Uterus (tissue), 4 donors: Measurements from ENCODE around the gene CRYBG1. TPM values are rescaled to one million over a fixed set of nuclear protein-coding genes. Genes with fewer than 3 reads are reported as not detected.

Source experiments
- DNase-seq, 2 donors: peaks; one replicate each; pipeline ENCODE4 v3.0.0-alpha.2; 2019 to 2020
- H3K27ac ChIP-seq, 2 donors: fragments of 200-600 bp; sonication (generic); 1 replicate in 1 of 2; 2 replicates in 1 of 2; pipeline ENCODE4 v1.5.1; 2016 to 2018
- H3K27me3 ChIP-seq, 2 donors: fragments of 200-600 bp; sonication (generic); one replicate each; pipeline ENCODE4 v1.5.1; 2018 to 2019; ENCODE audit warnings: control low read depth in 1 of 2
- H3K36me3 ChIP-seq, 2 donors: fragments of 200-600 bp; sonication (generic); one replicate each; pipeline ENCODE4 v1.5.1; 2019; ENCODE audit warnings: control low read depth in 1 of 2
- H3K4me1 ChIP-seq, 2 donors: fragments of 200-600 bp; sonication (generic); one replicate each; pipeline ENCODE4 v1.5.1; 2018 to 2019; ENCODE audit warnings: control low read depth in 1 of 2
- H3K4me3 ChIP-seq, 2 donors: fragments of 200-600 bp; sonication (generic); 1 replicate in 1 of 2; 2 replicates in 1 of 2; pipeline ENCODE4 v1.5.1; 2018 to 2019; ENCODE audit warnings: mild to moderate bottlenecking in 1 of 2
- H3K9me3 ChIP-seq, 2 donors: fragments of 200-600 bp; sonication (generic); one replicate each; pipeline ENCODE4 v1.5.1; 2019; ENCODE audit warnings: control low read depth in 1 of 2
- POLR2A ChIP-seq, 2 donors: fragments of 450-650 bp; IDR thresholded peaks; one replicate each; pipeline ENCODE4 v1.6.1; 2016; ENCODE audit warnings: antibody characterized with exemption in 2 of 2, mild to moderate bottlenecking in 1 of 2, moderate library complexity in 1 of 2
- intact Hi-C: fragments of 100-400 bp; cut with DNase I; formaldehyde crosslinking; loops from one replicate; pipeline ENCODE4 v1.15.1; 2023; ENCODE audit warnings: low total_unique reads
- total RNA-seq, 4 donors: library from RNA; depleted of rRNA in 3 of 4; stranded (reverse); fragments of >200 nt in 3 of 4; gene quantifications; one replicate each; pipeline versions ENCODE4 v1.1.0 to v1.2.4, GENCODE V29; 2014 to 2023
- TF ChIP-seq, protein P1 (sequence below), 4 experiments: fragments of 200-600 bp in 2 of 4; fragments of 450-650 bp in 2 of 4; sonication (generic) in 2 of 4; IDR thresholded peaks; one replicate each; pipeline ENCODE4 v1.5.1; 2016 to 2019; ENCODE audit warnings: antibody characterized with exemption in 4 of 4, mild to moderate bottlenecking in 2 of 4, moderate library complexity in 1 of 4
- donor health status: DM: yes; HTN: yes; CAD: no.

The CRYBG1 gene
- total RNA-seq, 4 donors from 2014 or later, result 3.6 to 65.3 (median 8.9) TPM

- intact Hi-C loops, result no loop called here
These were observed 90.1 kb downstream of the CRYBG1 start for GRCh38 chr6:106450653-106451052.

DNA sequence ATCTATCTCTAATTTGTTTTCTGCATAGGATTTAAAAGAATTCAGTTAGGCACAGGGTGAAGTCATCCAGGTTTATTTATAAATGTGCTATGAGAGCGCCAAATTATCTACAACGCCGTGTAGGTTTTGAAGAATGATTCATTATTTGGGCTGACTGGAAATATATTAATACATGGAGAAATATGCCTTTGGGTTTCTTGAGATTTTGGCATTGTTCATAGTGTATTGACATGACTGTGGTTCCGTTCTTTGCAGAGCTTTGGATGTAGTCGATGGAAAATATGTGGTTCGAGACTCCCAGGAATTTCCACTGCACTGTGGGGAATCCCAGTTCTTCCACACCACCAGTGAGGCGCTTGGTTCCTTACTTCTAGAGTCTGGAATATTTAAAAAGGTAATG, 90.9 kb downstream of the CRYBG1 start:
- H3K9me3 ChIP-seq, result no peaks in the 10 kb centered on the region
- no peak overlapping the region for H3K4me3 ChIP-seq
- TF ChIP-seq, protein P1, sequence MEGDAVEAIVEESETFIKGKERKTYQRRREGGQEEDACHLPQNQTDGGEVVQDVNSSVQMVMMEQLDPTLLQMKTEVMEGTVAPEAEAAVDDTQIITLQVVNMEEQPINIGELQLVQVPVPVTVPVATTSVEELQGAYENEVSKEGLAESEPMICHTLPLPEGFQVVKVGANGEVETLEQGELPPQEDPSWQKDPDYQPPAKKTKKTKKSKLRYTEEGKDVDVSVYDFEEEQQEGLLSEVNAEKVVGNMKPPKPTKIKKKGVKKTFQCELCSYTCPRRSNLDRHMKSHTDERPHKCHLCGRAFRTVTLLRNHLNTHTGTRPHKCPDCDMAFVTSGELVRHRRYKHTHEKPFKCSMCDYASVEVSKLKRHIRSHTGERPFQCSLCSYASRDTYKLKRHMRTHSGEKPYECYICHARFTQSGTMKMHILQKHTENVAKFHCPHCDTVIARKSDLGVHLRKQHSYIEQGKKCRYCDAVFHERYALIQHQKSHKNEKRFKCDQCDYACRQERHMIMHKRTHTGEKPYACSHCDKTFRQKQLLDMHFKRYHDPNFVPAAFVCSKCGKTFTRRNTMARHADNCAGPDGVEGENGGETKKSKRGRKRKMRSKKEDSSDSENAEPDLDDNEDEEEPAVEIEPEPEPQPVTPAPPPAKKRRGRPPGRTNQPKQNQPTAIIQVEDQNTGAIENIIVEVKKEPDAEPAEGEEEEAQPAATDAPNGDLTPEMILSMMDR (IDR thresholded peaks at IDR 0.05), result no peak
- TF ChIP-seq POLR2A (IDR thresholded peaks at IDR 0.05), result no peak
- no peak overlapping the region for H3K27ac ChIP-seq
- no peaks in the 10 kb centered on the region for H3K36me3 ChIP-seq
- no peak for DNase-seq
- no peaks in the 10 kb centered on the region for H3K27me3 ChIP-seq
- intact Hi-C loops, result no loop called here
- H3K4me1 ChIP-seq, result no peaks in the 10 kb centered on the region

More at GRCh38 chr6:106450653-106451052, 90.1 kb downstream of the CRYBG1 start:
- no peaks in the 10 kb centered on the region for H3K4me1 ChIP-seq
- no peaks in the 10 kb centered on the region for H3K27me3 ChIP-seq
- H3K27ac ChIP-seq, result no peak overlapping the region
- H3K9me3 ChIP-seq, result no peaks in the 10 kb centered on the region
- no peaks in the 10 kb centered on the region for H3K36me3 ChIP-seq
- TF ChIP-seq, protein P1 (IDR thresholded peaks at IDR 0.05), result no peak
- TF ChIP-seq POLR2A (IDR thresholded peaks at IDR 0.05), result no peak
- no peak overlapping the region for H3K4me3 ChIP-seq
- no peak for DNase-seq

DNA sequence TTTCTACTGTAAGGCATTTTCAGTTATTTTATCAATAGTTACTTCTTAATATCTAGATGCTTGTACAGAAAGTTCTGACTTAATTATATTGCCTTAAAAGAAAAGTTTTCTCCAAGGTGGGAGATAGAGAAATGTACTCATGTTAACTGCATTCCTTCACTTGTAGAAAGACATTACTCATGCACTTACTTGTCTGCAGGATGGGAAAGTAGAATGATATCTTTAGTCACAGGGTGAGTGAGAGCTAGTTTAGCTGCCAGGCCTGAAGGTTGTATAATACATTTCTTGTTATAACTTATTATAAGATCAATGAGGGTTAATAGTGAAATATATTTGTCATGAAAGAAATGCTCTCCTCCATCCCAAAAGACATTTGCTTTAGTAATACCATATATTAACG, 92.1 kb downstream of the CRYBG1 start:
- intact Hi-C loops, result no loop called here
- H3K27me3 ChIP-seq, result no peaks in the 10 kb centered on the region
- TF ChIP-seq POLR2A (IDR thresholded peaks at IDR 0.05), result no peak
- no peaks in the 10 kb centered on the region for H3K4me1 ChIP-seq
- H3K9me3 ChIP-seq, result no peaks in the 10 kb centered on the region
- no peak overlapping the region for H3K4me3 ChIP-seq
- H3K27ac ChIP-seq, result no peak overlapping the region
- no peak for DNase-seq
- H3K36me3 ChIP-seq, result no peaks in the 10 kb centered on the region

DNA sequence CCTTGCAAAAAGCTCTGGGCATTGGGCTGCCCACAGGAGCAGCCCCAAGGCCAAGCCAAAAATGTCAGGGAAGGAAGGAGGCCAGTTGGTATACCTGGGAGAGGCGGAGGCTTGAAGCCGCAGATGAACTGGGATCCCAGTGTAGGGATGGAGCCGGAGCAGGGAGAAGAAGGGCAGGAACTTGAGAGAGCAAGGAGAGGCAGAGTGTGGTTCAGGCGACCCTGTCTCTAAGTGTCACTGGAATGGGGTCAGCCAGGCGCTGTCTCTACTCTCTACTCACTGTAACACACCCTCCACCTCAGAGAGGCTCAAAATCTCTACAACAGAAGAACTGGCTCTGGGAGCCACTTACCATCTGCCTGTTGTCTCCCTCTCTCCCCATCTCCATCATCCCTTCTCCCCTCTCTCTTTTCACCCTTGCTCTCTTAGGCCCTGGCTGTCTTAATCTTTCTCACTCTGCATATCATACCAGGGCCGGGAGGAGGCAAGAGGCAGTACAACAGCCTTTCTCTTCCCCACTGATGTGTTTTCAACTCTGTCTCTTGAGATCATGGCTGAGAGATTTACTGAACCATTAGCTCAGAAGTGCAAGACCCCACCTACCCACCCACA, 93.3 kb downstream of the CRYBG1 start:
- TF ChIP-seq POLR2A (IDR thresholded peaks at IDR 0.05), result no peak
- TF ChIP-seq, protein P1 (IDR thresholded peaks at IDR 0.05), result no peak
- Histone ChIP-seq H3K4me1 (no peaks in the 10 kb centered on the region), H3K27ac (no peak overlapping the region), H3K9me3 (no peaks in the 10 kb centered on the region), H3K36me3 (no peaks in the 10 kb centered on the region), H3K4me3 (no peak overlapping the region), H3K27me3 (no peaks in the 10 kb centered on the region)
- intact Hi-C loops, result no loop called here
- DNase-seq, result no peak

- H3K27me3 ChIP-seq, result no peaks in the 10 kb centered on the region
- no peaks in the 10 kb centered on the region for H3K4me1 ChIP-seq
- H3K27ac ChIP-seq, result no peak overlapping the region
- no peak for DNase-seq
- TF ChIP-seq POLR2A (IDR thresholded peaks at IDR 0.05), result no peak
- TF ChIP-seq, protein P1 (IDR thresholded peaks at IDR 0.05), result no peak
- H3K9me3 ChIP-seq, result no peaks in the 10 kb centered on the region
- H3K36me3 ChIP-seq, result no peaks in the 10 kb centered on the region
- intact Hi-C loops, result no loop called here
- H3K4me3 ChIP-seq, result no peak overlapping the region
These were observed 96.2 kb downstream of the CRYBG1 start for GRCh38 chr6:106456756-106457155.
